Measurements from ENCODE around the gene PURB.
"Not testable (repeated sequence)": the region's sequence is repeated elsewhere in the genome, so short reads cannot be mapped to it uniquely, and the experiment has no call there.

Gene PURB

DNA sequence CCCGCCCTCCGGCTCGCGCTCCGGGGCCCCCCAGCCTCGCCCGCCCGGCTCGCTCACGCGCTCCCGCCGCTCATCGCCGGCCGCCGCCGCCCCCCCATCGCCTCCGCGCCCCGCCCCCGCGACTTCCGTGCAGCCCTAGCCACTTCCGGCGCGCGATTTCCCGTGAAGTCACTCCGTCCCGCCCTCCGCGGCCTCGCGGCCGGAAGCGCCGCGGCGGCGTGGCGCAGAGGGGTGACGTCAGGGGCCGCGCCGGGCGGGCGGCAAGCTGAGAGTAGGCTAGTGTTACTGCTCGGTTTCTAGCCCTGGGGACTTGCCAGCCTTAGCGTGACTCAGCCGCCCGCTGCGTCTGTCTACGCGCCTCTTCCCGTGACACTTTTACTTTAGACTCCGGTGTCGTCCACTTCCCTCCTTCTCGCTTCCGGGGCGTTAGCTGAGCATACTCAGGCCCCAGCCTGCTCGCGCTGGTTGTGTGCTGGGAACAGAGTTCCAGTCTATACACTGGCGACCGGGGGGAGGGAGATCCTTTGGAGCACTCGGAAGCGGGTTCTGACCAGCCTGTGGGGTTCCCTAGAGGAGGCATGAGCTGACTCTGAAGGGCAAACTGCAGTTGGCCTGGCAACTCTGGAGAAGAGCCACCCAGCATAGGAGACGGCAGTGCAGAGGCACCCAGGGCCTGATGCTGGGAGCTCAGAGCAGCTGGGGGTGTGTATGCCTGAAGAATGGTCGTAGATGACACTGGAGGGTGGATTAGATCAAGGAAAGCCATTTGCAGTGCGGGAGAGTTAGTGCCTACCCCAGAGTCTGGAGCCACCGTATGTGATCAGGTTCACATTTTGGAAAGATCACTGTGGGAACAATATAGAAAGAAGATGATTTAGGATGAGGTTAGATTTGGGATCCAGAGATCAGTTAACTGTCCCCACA, at the start of gene PURB:
Gene PURB, minus strand, starts transcription at position 137 of the 924 bp plus-strand sequence. CDS start 182 bp downstream, outside the sequence.
- DNase-seq (ENCODE audit: low spot score) = peak; percentile 93

DNA sequence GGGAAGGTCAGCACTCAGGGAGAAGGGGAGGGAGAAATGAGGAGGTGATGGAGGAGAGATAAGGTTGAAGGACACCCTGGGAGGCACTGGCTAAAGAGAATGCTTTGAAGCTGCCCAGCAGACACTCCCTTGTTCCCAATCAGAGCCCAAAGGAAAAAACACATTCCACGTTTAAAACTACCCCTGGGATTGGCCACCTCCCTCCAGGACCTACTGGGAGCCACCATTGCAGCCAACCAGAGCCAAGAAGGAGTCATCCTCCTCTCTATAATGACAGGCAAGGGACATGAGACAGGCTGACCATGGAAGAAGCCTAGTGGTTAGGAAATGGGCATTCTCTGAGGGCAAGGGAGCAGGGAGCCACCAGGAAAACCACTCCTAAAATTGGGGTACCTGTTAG, 49.7 kb upstream of the PURB start:
- DNase-seq (ENCODE audit: low spot score) = no peak

DNA sequence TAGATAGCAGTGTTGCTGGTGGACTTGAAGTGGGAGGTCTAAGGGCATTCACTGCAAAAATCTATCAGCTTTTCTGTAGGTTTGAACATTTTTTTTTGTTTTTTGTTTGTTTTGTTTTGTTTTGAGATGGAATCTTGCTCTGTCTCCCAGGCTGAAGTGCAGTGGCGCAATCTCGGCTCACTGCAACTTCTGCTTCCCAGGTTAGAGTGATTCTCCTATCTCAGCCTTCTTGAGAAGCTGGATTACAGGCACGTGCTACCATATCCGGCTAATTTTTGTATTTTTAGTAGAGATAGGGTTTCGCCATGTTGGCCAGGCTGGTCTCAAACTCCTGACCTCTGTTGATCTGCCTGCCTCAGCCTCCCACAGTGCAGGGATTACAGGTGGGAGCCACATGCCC, 49.2 kb upstream of the PURB start:
- DNase-seq (ENCODE audit: low spot score) = not testable (repeated sequence)

DNA sequence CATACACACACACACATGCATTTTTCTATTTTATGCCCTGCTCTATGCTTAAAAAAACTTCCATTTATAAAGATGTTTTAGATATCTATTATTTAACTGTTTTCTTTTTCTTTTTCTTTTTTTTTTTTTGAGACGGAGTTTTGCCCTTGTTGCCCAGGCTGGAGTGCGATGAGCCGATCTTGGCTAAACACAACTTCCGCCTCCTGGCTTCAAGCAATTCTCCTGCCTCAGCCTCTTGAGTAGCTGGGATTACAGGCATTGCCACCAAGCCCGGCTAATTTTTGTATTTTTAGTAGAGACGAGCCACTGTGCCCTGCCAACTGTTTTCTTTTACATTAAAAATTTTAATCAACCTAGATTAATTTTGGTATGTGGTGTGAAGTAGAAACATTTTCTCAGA, 45.6 kb upstream of the PURB start:
- no peak for DNase-seq (ENCODE audit: low spot score)

DNA sequence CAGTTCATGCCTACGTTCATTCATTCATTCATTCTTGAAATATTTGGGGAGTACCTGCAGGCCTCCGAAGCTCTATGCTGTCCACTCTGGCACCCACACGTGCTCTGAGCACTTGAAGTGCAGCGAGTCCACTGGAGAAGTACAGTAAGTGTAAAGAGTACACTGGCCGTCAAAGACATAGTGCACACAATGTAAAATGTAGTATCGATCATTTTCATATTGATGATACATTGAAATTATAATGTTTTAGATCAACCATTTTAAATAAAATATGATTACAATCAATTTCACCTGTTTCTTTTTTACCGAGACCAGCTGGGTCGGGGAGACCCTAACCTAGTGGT, 37.0 kb upstream of the PURB start:
- DNase-seq (ENCODE audit: low spot score) = no peak

DNA sequence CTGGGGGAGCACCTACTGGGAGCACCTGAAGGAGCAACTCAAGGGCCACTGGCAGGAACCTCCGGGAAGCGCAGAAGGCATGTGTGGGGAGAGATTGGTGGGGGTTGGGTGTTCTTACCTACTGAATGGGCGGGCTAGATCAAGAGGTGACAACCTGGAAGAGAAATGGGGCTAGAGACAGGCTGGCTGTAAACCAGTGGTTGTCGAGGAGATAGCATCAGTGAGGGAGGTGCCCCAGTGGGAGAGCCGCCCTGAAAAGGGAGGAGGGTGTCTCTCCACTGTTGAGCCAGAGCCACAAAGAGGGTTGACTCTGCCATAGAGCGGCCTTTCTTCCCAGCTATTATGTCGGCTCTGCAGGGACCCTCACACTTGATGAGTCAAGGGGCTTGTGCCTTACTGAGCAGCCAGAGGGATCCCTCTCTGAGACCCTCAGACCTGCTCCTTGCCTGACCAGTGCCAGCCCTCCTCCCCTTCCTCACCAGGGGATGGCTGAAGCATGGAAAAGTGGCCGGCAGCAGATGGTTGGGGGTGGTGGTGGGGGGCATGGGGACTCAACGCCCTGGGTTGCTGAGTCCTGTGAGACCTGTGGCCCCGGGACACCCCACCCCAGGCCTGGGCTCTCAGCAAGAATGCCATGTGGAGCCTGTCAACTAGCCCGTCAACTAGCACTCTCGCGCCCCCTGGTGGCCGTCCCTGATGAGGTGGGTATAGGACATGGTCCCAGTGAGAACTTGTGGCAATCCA, 36.4 kb upstream of the PURB start:
- DNase-seq (ENCODE audit: low spot score) = peak; percentile 78

DNA sequence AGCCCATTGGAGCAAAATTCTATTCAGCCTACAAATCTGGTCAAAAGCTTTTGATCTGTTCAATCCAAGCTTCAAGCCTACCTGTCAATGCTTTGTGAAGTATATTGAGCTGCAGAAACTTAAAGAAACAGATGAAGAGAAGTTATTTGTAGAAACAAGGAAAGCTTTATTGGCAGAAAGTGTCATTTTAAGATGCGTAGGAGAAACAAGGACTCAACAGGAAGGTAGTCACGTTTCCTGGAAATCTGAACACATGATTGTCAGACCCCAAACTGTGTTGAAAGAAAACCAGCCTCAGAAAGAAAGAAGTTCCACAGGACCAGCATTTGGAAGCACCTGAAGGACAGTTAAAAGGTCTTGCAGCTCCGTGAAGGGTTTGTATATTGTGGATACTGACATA, 34.8 kb upstream of the PURB start:
- no peak for DNase-seq (ENCODE audit: low spot score)

DNA sequence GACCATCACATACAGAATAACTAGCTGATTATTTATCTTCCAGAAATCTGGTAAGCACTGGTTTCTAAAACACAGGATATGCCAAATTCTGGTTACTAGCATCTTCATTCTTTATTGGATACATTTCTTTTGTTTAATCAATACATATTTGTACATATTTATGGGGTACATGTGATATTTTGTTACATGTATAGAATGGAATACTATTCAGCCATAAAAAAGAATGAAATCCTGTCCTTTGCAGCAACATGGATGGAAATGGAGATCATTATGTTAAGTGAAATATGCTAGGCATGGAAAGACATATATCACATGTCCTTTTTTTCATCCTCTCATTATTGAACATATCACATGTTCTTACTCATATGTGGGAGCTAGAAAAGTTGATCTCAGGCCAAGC, 32.7 kb upstream of the PURB start:
- DNase-seq (ENCODE audit: low spot score) = no peak

DNA sequence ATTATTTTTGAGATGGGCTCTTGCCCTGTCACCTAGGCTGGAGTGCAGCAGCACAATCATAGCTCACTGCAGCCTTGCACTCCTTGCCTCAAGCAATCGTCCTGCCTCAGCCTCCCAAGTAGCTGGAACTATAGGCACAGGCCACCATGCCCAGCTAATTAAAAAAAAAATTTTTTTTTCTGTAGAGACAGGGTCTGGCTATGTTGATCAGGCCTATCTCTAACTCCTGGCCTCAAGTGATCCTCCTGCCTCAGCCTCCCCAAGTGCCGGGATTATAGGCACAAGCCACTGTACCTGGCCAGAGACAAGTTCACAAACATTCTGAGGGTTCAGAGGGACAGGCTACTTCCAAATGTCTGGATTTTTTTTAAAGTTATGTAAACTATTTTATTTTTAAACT, 32.1 kb upstream of the PURB start:
- DNase-seq (ENCODE audit: low spot score) = no peak

DNA sequence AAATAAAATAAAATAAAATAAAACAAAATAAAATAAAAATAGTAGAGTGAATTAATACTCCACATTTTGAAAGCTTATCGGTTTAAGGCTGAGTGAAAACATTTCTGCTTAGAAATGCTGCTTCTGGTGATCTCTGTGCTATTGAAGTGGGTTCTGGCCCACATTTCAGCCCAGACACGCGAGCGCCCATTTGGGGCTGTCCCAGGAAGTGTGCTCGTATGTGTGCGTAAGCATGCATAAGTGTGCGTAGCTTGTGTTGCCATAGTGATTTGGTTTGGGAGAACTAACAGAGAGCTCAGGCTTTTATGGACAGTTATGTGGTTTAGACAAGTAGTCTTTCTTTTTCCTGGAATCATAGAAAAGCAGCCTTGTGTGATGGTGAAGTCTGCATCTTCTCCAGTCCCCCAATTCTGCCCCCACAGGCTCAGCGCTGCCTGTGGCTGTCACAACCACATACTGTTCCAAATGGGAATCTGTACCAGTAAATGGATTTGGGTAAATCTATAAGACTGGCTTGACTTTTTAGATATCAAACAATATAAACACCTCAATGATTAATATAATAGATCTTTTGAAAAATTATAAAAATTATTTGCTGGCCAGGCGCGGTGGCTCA, 29.8 kb upstream of the PURB start:
- peak; percentile 30 for DNase-seq (ENCODE audit: low spot score)

DNA sequence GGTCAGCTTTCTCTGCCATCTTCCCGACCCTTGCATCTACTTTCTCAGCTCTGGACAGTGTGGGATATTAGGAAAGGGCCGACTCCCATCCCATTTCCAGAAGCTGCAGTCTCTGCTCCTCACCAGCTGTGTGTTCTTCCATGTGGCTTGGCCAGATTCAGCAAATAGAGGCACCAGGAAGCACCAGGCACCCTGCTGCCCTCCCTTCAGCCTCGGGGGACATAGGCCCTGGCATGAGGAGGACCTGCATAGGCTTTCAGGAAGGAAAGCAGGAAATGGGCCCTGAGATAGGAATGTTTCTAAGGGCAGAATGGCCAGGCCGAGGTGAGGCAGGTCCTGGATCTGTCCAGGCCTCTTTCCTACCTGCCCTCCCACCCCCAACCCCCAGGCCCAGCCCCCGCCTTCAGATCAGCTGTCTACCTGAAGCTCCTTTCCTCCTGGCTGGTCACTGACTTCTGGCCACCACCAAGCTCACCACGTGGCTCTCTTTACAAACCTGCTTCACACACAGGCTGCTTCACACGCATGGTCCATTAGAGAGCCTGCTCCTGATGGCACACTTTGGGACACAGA, 27.5 kb upstream of the PURB start:
- no peak for DNase-seq (ENCODE audit: low spot score)

DNA sequence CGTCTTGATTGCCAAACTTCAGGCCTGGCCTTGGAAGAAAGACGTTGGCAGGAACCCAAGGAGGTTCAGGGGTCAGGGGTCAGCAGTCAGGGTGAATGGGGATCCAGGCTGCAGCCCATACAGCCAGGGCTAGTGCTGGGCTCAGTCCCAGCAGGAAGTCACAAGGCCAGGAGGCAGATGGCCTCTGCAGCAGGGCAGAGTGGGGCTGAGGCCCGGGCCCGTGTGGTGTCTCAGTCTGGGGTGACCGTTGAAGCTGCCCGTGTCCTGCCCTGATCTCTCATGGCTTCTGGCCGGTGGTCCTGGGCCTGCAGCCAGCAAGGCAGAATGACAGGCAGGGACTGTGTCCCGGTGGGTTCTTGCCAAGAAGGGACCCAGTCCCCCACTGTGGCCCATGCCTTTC, 26.6 kb upstream of the PURB start:
- DNase-seq (ENCODE audit: low spot score) = no peak

DNA sequence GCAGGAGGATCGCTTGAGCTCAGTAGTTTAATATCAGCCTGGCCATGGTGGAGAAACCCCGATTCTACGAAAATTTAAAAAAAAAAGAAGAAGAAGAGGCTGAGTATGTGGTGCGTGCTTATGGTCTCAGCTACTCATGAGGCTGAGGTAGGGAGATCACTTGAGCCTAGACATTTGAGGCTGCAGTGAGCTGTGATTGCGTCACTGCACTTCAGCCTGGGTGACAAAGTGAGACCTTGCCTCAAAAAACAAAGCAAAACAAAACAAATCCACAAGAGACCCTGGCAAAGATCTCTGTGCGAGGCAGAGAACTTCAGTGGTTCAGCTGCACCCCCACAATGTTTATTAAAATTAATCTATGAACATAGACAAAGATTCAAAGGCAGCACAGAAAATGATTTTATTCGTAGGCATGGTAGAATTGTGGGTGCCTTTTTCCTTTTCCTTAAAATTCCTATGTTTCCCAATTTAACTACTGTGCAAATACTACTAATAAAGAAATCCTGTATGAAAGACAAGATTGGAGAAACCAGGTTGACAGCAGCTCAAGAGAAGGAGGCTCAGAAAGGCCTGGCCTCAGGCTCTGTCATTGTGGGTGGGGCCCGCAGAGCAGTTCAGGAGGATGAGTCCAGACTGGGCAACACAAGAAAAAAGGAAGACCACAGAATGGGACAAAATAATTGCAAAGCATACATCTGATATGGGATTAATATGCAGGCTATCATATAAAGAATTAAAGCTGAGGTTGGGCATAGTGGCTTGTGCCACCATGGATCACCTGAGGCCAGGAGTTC, 24.5 kb upstream of the PURB start:
- no peak for DNase-seq (ENCODE audit: low spot score)

DNA sequence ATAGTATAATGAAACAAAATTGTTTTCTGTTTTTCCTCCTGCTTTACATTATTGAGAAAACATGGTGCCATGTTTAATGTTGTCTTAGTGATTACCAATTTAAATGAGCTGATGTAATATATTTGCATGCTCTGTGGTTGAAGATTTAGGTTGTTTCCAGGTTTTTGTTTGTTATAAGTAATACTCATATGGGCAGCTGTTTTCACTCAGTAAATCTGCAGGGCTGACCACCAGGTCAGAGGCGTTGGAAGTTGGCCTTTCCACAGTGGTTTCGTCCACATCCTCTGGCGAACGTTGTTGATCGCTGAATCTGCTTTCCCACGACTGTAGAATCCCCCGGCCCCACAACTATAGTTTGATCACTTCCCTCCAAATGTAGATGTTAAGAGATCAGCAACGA, 21.6 kb upstream of the PURB start:
- no peak for DNase-seq (ENCODE audit: low spot score)

DNA sequence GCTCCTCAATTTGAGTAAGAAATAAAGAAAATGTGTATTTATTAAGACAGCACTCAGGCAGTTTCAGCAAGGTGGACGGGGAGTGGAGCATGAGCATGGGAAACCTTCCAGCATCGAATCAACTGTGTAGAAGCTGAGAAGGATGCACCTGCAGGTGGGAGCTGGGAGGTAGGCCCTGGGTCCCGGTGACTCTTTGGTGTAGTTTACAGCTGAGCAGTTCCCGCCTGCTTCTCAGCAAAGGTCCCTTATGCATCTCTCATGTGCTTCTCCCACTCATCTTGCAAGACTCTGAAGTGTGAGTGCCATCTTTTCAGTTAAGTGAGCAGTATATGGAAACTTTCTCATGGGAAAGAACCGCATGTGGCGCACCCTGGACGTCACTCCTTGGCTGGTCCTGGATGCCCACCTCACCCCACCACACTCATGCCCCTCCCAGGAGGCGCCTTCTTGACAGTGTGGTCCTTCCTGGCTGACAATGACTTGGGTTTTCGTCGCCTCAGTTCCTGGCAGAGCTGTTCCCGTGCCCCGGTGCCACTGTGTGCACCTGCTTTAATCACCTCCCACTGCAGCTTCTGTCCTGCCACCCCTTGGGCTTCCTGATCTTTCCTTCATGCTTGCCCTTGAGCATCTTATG, 19.8 kb upstream of the PURB start:
- no peak for DNase-seq (ENCODE audit: low spot score)

DNA sequence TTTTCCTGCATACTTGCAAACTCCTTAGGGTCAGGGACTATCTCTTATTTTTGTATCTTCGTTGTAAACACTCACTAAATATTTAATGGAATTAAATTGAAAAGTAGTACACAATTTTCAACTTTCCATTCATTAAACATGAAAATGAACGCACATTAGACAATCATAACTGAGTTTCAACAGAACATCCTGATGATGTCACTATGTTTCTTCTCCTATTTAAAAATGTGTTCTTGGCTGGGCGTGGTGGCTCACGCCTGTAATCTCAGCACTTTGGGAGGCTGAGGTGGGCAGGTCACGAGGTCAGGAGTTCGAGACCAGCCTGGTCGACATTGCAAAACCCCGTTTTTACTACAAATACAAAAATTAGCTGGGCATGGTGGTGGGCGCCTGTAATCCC, 14.1 kb upstream of the PURB start:
- no peak for DNase-seq (ENCODE audit: low spot score)

DNA sequence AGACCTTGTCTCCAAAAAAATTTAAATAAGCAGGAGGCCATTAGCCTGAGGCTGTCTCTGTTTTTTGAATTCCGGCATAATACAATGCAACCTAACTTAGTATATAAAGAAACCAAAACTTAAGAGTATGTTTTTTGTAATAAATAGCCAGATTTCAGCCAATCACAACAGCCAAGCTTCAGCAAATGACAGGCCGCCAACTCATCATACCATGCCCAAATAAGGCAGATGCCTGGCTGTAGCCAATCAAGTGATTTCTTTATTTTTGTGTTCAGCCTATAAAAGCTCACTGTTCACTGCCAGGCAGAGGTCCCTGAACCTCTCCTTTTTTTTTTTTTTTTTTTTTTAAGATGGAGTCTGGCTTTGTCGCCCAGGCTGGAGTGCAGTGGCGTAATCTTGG, 12.7 kb upstream of the PURB start:
- no peak for DNase-seq (ENCODE audit: low spot score)

DNA sequence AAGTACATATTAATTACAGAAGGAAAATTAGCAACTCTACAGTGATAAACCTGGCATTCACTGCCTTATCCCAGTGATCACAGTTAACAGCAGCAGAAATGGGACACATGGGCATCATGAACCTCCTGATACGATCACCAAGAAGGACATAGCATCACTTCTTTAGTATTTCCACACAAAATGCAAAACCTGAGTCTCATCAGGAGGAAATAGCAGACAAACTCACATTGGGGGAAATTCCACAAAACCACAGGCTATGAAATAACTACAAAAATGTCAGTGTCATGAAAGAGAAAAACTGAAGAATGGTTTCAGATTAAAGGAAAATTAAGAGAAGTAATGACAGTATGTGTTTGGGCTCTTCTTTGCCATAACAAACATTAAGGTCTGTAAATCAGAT, 12.0 kb upstream of the PURB start:
- DNase-seq (ENCODE audit: low spot score) = no peak

DNA sequence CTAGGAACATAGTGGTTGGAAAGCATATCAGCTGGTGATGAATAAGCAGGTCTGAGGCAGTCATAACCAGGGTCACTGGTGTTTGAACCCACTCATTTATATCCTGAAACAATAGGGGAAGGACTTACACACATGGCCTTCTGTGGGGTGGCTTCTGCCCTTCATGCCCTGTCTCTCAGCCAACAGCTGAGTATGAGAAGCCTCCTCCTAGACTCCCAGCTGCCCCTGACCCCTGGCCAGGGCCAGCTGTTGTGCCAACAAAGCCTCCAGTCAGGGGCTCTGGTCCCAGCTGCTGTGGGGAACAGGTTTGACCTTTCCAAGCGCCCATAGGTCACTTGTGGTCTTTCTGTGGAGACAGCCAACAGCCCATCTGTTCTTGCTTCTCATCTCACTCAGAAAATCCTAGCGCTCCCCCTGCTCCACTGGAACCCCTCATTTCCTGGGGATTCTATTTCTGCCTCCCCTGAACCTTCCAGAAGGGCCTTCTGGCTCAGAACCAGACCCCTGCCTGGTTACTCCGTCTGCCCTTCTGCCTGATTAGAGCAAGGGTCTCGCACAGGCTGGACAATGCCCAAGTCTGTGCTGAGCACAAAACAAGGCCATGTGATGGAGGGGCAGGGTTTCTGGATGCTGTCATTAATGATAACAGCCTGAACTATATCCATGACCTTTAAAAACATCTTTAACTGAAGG, 9.7 kb upstream of the PURB start:
- peak; percentile 71 for DNase-seq (ENCODE audit: low spot score)

DNA sequence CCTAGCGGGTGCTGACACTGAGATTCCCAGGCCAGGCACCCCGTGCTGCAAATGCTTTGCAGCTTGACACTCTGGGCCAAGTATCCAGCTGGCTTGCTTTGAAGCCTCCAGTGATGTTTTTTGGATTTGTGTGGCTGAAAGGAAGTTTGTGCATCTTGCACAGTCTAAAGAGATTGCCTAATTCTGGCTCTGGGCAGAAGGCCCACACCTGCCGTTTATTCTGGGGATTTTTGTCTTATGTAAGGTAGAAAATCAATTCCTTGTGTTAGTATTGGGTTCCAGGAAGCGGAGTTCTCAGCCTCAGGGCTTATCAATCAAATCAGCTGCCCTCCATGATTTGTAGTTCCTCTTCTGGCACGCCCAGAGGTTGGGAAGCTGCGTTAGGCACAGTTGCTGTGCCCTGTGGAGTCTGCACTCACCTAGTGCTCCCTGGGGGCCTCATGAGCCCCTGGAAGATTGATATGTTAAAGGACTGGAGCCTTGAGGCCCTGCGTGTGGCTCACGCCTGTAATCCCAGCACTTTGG, 8.4 kb upstream of the PURB start:
- no peak for DNase-seq (ENCODE audit: low spot score)
